BE2C (cell line): Measurements from ENCODE around the gene SIGLEC8.
"Not testable (repeated sequence)": the region's sequence is repeated elsewhere in the genome, so short reads cannot be mapped to it uniquely, and the experiment has no call there.

Experiments
- DNase-seq: peaks from one replicate; pipeline ENCODE4 v3.0.0-alpha.2; 2020
- H3K27me3 ChIP-seq: fragments of 250-450 bp; sonication (Bioruptor Pico); 2 replicates; pipeline ENCODE4 v1.5.1; 2020; ENCODE audit warnings: mild to moderate bottlenecking
- H3K36me3 ChIP-seq: fragments of 250-450 bp; sonication (Bioruptor Pico); 2 replicates; pipeline ENCODE4 v1.5.1; 2020; ENCODE audit warnings: mild to moderate bottlenecking
- H3K4me1 ChIP-seq: fragments of 250-450 bp; sonication (Bioruptor Pico); 2 replicates; pipeline ENCODE4 v1.5.1; 2020
- H3K4me3 ChIP-seq: 2 replicates; pipeline ENCODE4 v1.5.1; 2011; ENCODE audit warnings: low read depth, low read length
- H3K9me3 ChIP-seq: fragments of 250-450 bp; sonication (Bioruptor Pico); 2 replicates; pipeline ENCODE4 v1.5.1; 2020
- CTCF ChIP-seq: IDR thresholded peaks from 2 replicates; pipeline ENCODE4 v1.5.1; 2012; ENCODE audit warnings: mild to moderate bottlenecking, low read depth, low read length

SIGLEC8 gene

GRCh38 chr19:51466723-51467122, 8.5 kb upstream of the SIGLEC8 start:
- Histone ChIP-seq H3K4me1 (no peaks in the 10 kb centered on the region), H3K27me3 (peaks cover 17% of the 10 kb centered on the region), H3K9me3 (no peaks in the 10 kb centered on the region), H3K36me3 (no peaks in the 10 kb centered on the region), H3K4me3 (no peak overlapping the region)
- TF ChIP-seq CTCF = no peak
- DNase-seq = no peak

GRCh38 chr19:51463976-51464581, 5.8 kb upstream of the SIGLEC8 start:
- not testable (repeated sequence) for H3K36me3 ChIP-seq, H3K9me3 ChIP-seq, DNase-seq, H3K4me3 ChIP-seq, H3K4me1 ChIP-seq
- peaks cover 17% of the 10 kb centered on the region for H3K27me3 ChIP-seq

GRCh38 chr19:51462681-51463080, 4.4 kb upstream of the SIGLEC8 start:
- Histone ChIP-seq H3K9me3 (no peaks in the 10 kb centered on the region), H3K4me3 (no peak overlapping the region), H3K4me1 (no peaks in the 10 kb centered on the region), H3K36me3 (no peaks in the 10 kb centered on the region), H3K27me3 (peaks cover 17% of the 10 kb centered on the region)
- no peak for TF ChIP-seq CTCF
- DNase-seq = no peak

- H3K4me1 ChIP-seq = no peaks in the 10 kb centered on the region
- DNase-seq = no peak
- no peak for TF ChIP-seq CTCF
- no peak overlapping the region for H3K4me3 ChIP-seq
- no peaks in the 10 kb centered on the region for H3K9me3 ChIP-seq
- peaks cover 17% of the 10 kb centered on the region for H3K27me3 ChIP-seq
- H3K36me3 ChIP-seq = no peaks in the 10 kb centered on the region
These were observed 4.0 kb upstream of the SIGLEC8 start for GRCh38 chr19:51462276-51462675.

GRCh38 chr19:51461723-51462161, 3.5 kb upstream of the SIGLEC8 start:
- Histone ChIP-seq H3K27me3 (peaks cover 16% of the 10 kb centered on the region), H3K4me3 (no peak overlapping the region), H3K4me1 (no peaks in the 10 kb centered on the region), H3K36me3 (no peaks in the 10 kb centered on the region), H3K9me3 (no peaks in the 10 kb centered on the region)
- DNase-seq = no peak
- TF ChIP-seq CTCF = no peak

- H3K36me3 ChIP-seq = no peaks in the 10 kb centered on the region
- peak overlapping the region; percentile 38 for H3K4me3 ChIP-seq
- no peaks in the 10 kb centered on the region for H3K4me1 ChIP-seq
- H3K27me3 ChIP-seq = peaks cover 6% of the 10 kb centered on the region
- H3K9me3 ChIP-seq = no peaks in the 10 kb centered on the region
- no peak for TF ChIP-seq CTCF
- DNase-seq = peak; percentile 18
These were observed 2.1 kb upstream of the SIGLEC8 start for GRCh38 chr19:51460164-51460992.
